HepG2 (cell line): ENCODE measurements around the gene BCL2L13. TPM values are rescaled to one million over a fixed set of nuclear protein-coding genes. Genes with fewer than 3 reads are reported as not detected.

ENCODE experiments used
- ATAC-seq: fragments of 200-7000 bp; cut with Tn5 transposase; 3 replicates; pipeline ENCODE4 v1.9.1; 2020; ENCODE audit warnings: mild to moderate bottlenecking, moderate library complexity
- BruUV-seq: library from RNA; stranded (reverse); fragments of 400-500 nt; replicated peaks from 2 replicates; lab custom pipeline; 2021; lab: Mats Ljungman, UMichigan
- CTCF ChIA-PET: fragments of 300-600 bp; formaldehyde crosslinking; extraction: SDS; loops from one replicate; lab custom pipeline; 2021; ENCODE audit warnings: low total read pairs, inconsistent platforms, low intra/inter-chr PET ratio; lab: Yijun Ruan, JAX
- POLR2A ChIA-PET: fragments of 350-600 bp; sonication (Branson Sonifier 250); formaldehyde crosslinking; loops from one replicate; lab custom pipeline; 2020; ENCODE audit warnings: antibody characterized with exemption, inconsistent platforms; lab: Yijun Ruan, JAX
- DNase-seq: peaks from one replicate; pipeline ENCODE4 v3.0.0-alpha.2; 2015; ENCODE audit warnings: low spot score
- FAIRE-seq: peaks from 3 replicates; lab custom pipeline; 2011; peaks lifted over from hg19 to GRCh38; lab: Jason Lieb, UNC
- H2AFZ ChIP-seq: one replicate; pipeline ENCODE4 v1.6.1; 2011; ENCODE audit warnings: low read length, inconsistent platforms
- H3K27ac ChIP-seq: fragments of 300-600 bp; 3 replicates; pipeline ENCODE4 v1.8.0; 2011; ENCODE audit warnings: mixed run types, mild to moderate bottlenecking, mixed read lengths, low read length, inconsistent platforms; ENCODE audit not compliant: insufficient read depth; ENCODE audit errors: extremely low read length
- H3K27me3 ChIP-seq, 2 experiments: fragments of 200-600 bp in 1 of 2; 2 replicates in 1 of 2; 3 replicates in 1 of 2; pipeline versions ENCODE4 v1.6.0 to v1.8.0; 2011; ENCODE audit warnings: low read length in 2 of 2, mild to moderate bottlenecking in 2 of 2, moderate library complexity in 2 of 2, inconsistent platforms in 1 of 2; ENCODE audit not compliant: insufficient read depth in 2 of 2, control insufficient read depth in 1 of 2
- H3K36me3 ChIP-seq, 2 experiments: fragments of 200-600 bp in 1 of 2; replicated peaks in 1 of 2; 2 replicates in 1 of 2; 3 replicates in 1 of 2; pipeline versions ENCODE4 v1.5.1 to v1.8.0; 2011; ENCODE audit warnings: low read length in 2 of 2, inconsistent platforms in 1 of 2; ENCODE audit not compliant: insufficient read depth in 2 of 2, control insufficient read depth in 1 of 2
- H3K4me1 ChIP-seq: 2 replicates; pipeline ENCODE4 v1.5.1; 2012; ENCODE audit warnings: low read length, inconsistent platforms; ENCODE audit not compliant: insufficient read depth
- H3K4me2 ChIP-seq: 2 replicates; pipeline ENCODE4 v1.6.0; 2011; ENCODE audit warnings: low read depth, low read length, inconsistent platforms
- H3K4me3 ChIP-seq, 3 experiments: fragments of 200-600 bp in 1 of 3; sonication (generic), shearing (Covaris generic) in 1 of 3; replicated peaks in 1 of 3; 2 replicates each; pipeline ENCODE4 v1.5.1; 2011 to 2016; ENCODE audit warnings: low read length in 3 of 3, inconsistent platforms in 2 of 3, low read depth in 2 of 3, mild to moderate bottlenecking in 2 of 3, control low read depth in 1 of 3, mixed read lengths in 1 of 3; ENCODE audit not compliant: insufficient read depth in 1 of 3
- H3K79me2 ChIP-seq: one replicate; pipeline ENCODE4 v1.6.1; 2011; ENCODE audit warnings: low read length, inconsistent platforms; ENCODE audit not compliant: insufficient read depth
- H3K9ac ChIP-seq: 2 replicates; pipeline ENCODE4 v1.6.0; 2011; ENCODE audit warnings: mild to moderate bottlenecking, low read depth, low read length, inconsistent platforms; ENCODE audit not compliant: insufficient read depth
- H3K9me3 ChIP-seq: 2 replicates; pipeline ENCODE4 v1.5.1; 2012; ENCODE audit warnings: mild to moderate bottlenecking, low read length
- H4K20me1 ChIP-seq: 2 replicates; pipeline ENCODE4 v1.6.0; 2011; ENCODE audit warnings: inconsistent platforms, mild to moderate bottlenecking, low read length, moderate library complexity; ENCODE audit not compliant: insufficient read depth
- FOXK1 ChIP-seq: sonication (generic); formaldehyde crosslinking; IDR thresholded peaks from 2 replicates; pipeline ENCODE4 v1.4.0; 2020; ENCODE audit warnings: low read depth, missing genetic modification reagents, borderline replicate concordance
- HNRNPL ChIP-seq: fragments of 200-400 bp; formaldehyde crosslinking; IDR thresholded peaks from 2 replicates; pipeline ENCODE4 v1.6.1; 2017; ENCODE audit warnings: mild to moderate bottlenecking, low read depth, low read length
- ZNF121 ChIP-seq: sonication (generic); formaldehyde crosslinking; IDR thresholded peaks from 2 replicates; pipeline ENCODE4 v1.5.0; 2020; ENCODE audit warnings: mild to moderate bottlenecking, missing genetic modification reagents
- WGBS: methylation state at CpG from one replicate; pipeline ENCODE4 v1.1.6; 2017; ENCODE audit warnings: low lambda C conversion rate; 5-methylcytosine and 5-hydroxymethylcytosine counted together
- in situ Hi-C: cut with HindIII; loops from 2 replicates; pipeline ENCODE4 v1.10.0; 2017; ENCODE audit warnings: low pct_unique_long_range_greater_than_20kb; ENCODE audit not compliant: extremely low pct_ligation_motif_present
- intact Hi-C: fragments of 100-400 bp; cut with micrococcal nuclease; formaldehyde crosslinking; loops from one replicate; pipeline ENCODE4 v1.10.0; 2022; ENCODE audit not compliant: unreplicated experiment
- polyA plus RNA-seq, 8 experiments: library from polyadenylated mRNA; depleted of rRNA in 3 of 8; stranded (reverse) in 7 of 8; unstranded in 1 of 8; fragments of >200 nt; fragmentation: Illumina TruSeq in 4 of 8; extraction: Trizol in 4 of 8; gene quantifications; 2 replicates each; pipeline versions ENCODE4 v1.2.1 to v1.2.3, GENCODE V29; 2011 to 2016; ENCODE audit warnings: low read depth in 4 of 8, missing spikeins in 1 of 8, mixed read lengths in 1 of 8; ENCODE audit not compliant: insufficient read depth in 1 of 8
- total RNA-seq, 5 experiments: library from RNA; depleted of rRNA; stranded (reverse); fragments of >200 nt; fragmentation: Illumina TruSeq; extraction: Trizol; gene quantifications; 2 replicates each; pipeline ENCODE4 v1.2.3, GENCODE V29; 2016; ENCODE audit warnings: low read depth in 1 of 5
- TF ChIP-seq, protein P1 (sequence below): sonication (generic); formaldehyde crosslinking; IDR thresholded peaks from 2 replicates; pipeline ENCODE4 v1.4.0; 2020; ENCODE audit warnings: missing genetic modification reagents
- TF ChIP-seq, protein P2 (sequence below): sonication (generic); formaldehyde crosslinking; IDR thresholded peaks from 2 replicates; pipeline ENCODE4 v1.8.1; 2023; ENCODE audit warnings: mild to moderate bottlenecking, missing genetic modification reagents
- TF ChIP-seq, protein P3 (sequence below): sonication (generic); formaldehyde crosslinking; IDR thresholded peaks from 2 replicates; pipeline ENCODE4 v1.5.0; 2020; ENCODE audit warnings: mild to moderate bottlenecking, missing genetic modification reagents

Gene BCL2L13
- total and polyA plus RNA-seq, 2 of the 13 experiments (the other 11 are each of a cell fraction or from before 2014, with no cell fraction given): 13.5 to 14.6 TPM

DNA sequence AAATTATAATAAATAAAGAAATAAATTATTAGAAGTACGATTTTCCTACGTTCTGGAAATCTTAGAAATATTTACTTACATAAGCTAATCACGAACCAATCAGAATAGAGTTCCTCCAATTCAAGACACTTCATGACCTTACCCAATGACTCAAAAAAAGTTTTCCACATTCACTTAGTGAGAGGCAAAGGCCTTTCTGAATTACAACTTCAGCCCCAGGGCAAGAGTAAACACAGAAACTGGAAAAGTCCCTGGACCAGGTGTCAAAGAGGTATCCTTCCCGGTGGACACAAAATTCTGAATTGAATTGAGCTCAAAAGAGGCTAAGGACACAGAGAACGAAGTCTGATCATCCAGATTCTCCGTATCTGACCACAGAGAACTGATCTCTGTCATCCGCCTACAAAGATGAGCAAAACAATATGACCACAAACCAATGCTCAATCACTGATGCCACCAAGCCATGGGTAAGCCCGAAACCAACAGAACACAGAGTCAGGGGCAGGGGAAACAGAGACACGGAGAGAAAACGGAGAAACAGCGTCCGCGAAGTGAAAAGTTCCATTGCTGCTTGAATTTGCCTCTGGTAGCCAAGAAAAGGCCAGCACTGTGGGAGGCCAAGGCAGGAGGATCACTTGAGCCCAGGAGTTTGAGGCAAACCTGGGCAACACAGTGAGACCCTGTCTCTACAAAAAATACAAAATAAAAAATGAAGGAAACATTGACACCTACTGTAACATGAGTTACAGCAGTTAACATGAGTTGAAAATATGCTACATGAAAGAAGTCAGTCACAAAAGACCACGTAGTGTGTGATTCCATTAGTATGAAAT lies 128.9 kb downstream of the BCL2L13 start:
- Histone ChIP-seq H4K20me1 (no peaks in the 10 kb centered on the region), H3K9ac (no peak overlapping the region), H3K4me3 (no peak overlapping the region), H3K27me3 (no peaks in the 10 kb centered on the region), H3K9me3 (no peaks in the 10 kb centered on the region), H3K27ac (peak overlapping the region; percentile 30), H3K4me1 (peaks cover 52% of the 10 kb centered on the region), H3K36me3 (no peaks in the 10 kb centered on the region; a peak in 1 of 5 replicates), H3K4me2 (no peak overlapping the region), H2AFZ (no peak overlapping the region), H3K79me2 (peaks cover 39% of the 10 kb centered on the region)
- WGBS: 93% methylated on average over 14 of the region's 14 CpGs
- ChIA-PET CTCF (no interaction called here), POLR2A (no interaction called here)
- no peak for DNase-seq
- TF ChIP-seq, protein P1, sequence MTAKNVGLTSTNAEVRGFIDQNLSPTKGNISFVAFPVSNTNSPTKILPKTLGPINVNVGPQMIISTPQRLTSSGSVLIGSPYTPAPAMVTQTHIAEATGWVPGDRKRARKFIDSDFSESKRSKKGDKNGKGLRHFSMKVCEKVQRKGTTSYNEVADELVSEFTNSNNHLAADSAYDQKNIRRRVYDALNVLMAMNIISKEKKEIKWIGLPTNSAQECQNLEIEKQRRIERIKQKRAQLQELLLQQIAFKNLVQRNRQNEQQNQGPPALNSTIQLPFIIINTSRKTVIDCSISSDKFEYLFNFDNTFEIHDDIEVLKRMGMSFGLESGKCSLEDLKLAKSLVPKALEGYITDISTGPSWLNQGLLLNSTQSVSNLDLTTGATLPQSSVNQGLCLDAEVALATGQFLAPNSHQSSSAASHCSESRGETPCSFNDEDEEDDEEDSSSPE: no peak
- peak; percentile 71 for TF ChIP-seq ZNF121 (CRISPR knock-in tag)
- no peak for ATAC-seq
- intact Hi-C loops (no loop called here), in situ Hi-C loops (no loop called here)
- no TSS peak for BruUV-seq
- no peak for FAIRE-seq

DNA sequence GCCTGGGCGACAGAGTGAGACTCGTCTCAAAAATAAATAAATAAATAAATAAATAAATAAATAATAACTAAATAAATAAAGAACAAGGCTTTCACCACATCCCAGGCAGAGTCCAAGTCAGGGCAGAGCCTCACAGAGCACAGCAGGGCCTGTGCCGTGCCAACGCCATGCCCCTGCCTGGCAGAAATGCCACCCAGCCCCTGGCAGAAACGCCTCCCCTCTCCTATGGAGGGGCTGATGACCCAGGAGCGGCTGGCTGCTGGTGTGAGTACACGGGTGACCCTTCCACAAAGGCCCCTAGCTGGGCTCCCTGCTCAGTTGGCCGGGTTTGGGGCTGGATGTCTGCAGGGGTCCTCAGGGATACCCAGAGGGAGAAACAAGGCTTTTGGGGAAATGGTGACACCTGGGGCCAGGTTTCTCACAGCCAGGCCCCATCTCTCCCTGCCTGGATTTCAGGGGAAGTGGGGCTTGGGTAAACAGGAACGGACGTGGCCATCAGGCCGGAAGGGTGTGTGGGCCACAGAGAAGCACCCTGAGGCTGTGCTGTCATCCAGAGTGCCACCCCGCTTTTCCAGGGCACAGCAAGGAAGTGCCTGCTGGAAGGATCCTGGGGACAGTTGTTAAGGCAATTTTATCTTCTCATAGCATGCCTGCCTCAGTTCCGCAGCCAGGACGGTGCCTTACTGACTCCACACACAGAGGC lies 130.6 kb downstream of the BCL2L13 start:
- ChIA-PET CTCF (no interaction called here), POLR2A (interaction anchor here (0.7 kb wide), 1 partner anchor 10 kb away, joined by 3 read pairs; no protein-coding TSS in a partner anchor)
- Histone ChIP-seq H2AFZ (no peak overlapping the region), H3K36me3 (no peaks in the 10 kb centered on the region; a peak in 1 of 5 replicates), H3K4me2 (no peak overlapping the region), H3K4me1 (peaks cover 51% of the 10 kb centered on the region), H3K4me3 (no peak overlapping the region), H3K27me3 (no peaks in the 10 kb centered on the region), H3K27ac (no peak overlapping the region), H3K9ac (no peak overlapping the region), H4K20me1 (no peaks in the 10 kb centered on the region), H3K9me3 (no peaks in the 10 kb centered on the region), H3K79me2 (peaks cover 42% of the 10 kb centered on the region)
- FAIRE-seq (no peak), ATAC-seq (no peak), DNase-seq (no peak)
- intact Hi-C loops: no loop called here
- no peak for TF ChIP-seq FOXK1 (CRISPR knock-in tag)
- TF ChIP-seq, protein P2, sequence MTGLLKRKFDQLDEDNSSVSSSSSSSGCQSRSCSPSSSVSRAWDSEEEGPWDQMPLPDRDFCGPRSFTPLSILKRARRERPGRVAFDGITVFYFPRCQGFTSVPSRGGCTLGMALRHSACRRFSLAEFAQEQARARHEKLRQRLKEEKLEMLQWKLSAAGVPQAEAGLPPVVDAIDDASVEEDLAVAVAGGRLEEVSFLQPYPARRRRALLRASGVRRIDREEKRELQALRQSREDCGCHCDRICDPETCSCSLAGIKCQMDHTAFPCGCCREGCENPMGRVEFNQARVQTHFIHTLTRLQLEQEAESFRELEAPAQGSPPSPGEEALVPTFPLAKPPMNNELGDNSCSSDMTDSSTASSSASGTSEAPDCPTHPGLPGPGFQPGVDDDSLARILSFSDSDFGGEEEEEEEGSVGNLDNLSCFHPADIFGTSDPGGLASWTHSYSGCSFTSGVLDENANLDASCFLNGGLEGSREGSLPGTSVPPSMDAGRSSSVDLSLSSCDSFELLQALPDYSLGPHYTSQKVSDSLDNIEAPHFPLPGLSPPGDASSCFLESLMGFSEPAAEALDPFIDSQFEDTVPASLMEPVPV (CRISPR knock-in tag): no peak
- peak; percentile 92 for TF ChIP-seq HNRNPL
- TF ChIP-seq, protein P3, sequence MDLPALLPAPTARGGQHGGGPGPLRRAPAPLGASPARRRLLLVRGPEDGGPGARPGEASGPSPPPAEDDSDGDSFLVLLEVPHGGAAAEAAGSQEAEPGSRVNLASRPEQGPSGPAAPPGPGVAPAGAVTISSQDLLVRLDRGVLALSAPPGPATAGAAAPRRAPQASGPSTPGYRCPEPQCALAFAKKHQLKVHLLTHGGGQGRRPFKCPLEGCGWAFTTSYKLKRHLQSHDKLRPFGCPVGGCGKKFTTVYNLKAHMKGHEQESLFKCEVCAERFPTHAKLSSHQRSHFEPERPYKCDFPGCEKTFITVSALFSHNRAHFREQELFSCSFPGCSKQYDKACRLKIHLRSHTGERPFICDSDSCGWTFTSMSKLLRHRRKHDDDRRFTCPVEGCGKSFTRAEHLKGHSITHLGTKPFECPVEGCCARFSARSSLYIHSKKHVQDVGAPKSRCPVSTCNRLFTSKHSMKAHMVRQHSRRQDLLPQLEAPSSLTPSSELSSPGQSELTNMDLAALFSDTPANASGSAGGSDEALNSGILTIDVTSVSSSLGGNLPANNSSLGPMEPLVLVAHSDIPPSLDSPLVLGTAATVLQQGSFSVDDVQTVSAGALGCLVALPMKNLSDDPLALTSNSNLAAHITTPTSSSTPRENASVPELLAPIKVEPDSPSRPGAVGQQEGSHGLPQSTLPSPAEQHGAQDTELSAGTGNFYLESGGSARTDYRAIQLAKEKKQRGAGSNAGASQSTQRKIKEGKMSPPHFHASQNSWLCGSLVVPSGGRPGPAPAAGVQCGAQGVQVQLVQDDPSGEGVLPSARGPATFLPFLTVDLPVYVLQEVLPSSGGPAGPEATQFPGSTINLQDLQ (CRISPR knock-in tag): no peak
- BruUV-seq: no TSS peak
- WGBS: 95% methylated on average over 9 of the region's 14 CpGs
- in situ Hi-C loops: no loop called here
